H1 (cell line): ENCODE results near the gene IGSF9. TPM values are rescaled to one million over a fixed set of nuclear protein-coding genes. Genes with fewer than 3 reads are reported as not detected.

ENCODE experiments used
- ASH2L ChIP-seq: fragments of 200-600, 300-600 bp; sonication (generic); IDR thresholded peaks from one replicate; pipeline ENCODE4 v1.7.1; 2017; ENCODE audit warnings: low read length
- ATF3 ChIP-seq: IDR thresholded peaks from 2 replicates; pipeline ENCODE4 v1.6.1; 2011; ENCODE audit warnings: low read depth, mild to moderate bottlenecking, low read length; ENCODE audit not compliant: insufficient read depth
- CBX5 ChIP-seq: fragments of 300-800, 300-1000 bp; sonication (generic); IDR thresholded peaks from 2 replicates; pipeline ENCODE4 v1.7.1; 2016; ENCODE audit warnings: antibody characterized with exemption, low read length, low read depth
- KDM1A ChIP-seq: fragments of 200-600, 300-600 bp; sonication (generic); IDR thresholded peaks from 2 replicates; pipeline ENCODE4 v1.7.1; 2016; ENCODE audit warnings: mild to moderate bottlenecking, low read length, borderline replicate concordance
- KDM5A ChIP-seq: fragments of 200-600 bp; IDR thresholded peaks from 2 replicates; pipeline ENCODE4 v1.7.1; 2012; ENCODE audit warnings: mild to moderate bottlenecking, low read length, inconsistent platforms, mixed read lengths
- NRF1 ChIP-seq: IDR thresholded peaks from 2 replicates; pipeline ENCODE4 v1.6.1; 2011; ENCODE audit warnings: mild to moderate bottlenecking, low read depth, low read length, improper control_type of control experiment
- PHF8 ChIP-seq: fragments of 200-600 bp; sonication (generic); conservative IDR thresholded peaks from 2 replicates; pipeline ENCODE4 v1.7.1; 2012; ENCODE audit warnings: low read depth, mild to moderate bottlenecking, inconsistent platforms, low read length, moderate library complexity
- RAD21 ChIP-seq, 2 experiments: IDR thresholded peaks in 1 of 2; conservative IDR thresholded peaks in 1 of 2; 2 replicates each; pipeline ENCODE4 v1.6.1; 2011; ENCODE audit warnings: low read depth in 2 of 2, low read length in 2 of 2, improper control_type of control experiment in 1 of 2, inconsistent platforms in 1 of 2, mild to moderate bottlenecking in 1 of 2, moderate library complexity in 1 of 2
- RNF2 ChIP-seq: fragments of 200-900, 300-1000 bp; sonication (generic); IDR thresholded peaks from 2 replicates; pipeline ENCODE4 v1.7.1; 2016; ENCODE audit warnings: borderline replicate concordance, low read depth, mild to moderate bottlenecking, antibody characterized with exemption, low read length; ENCODE audit not compliant: poor library complexity, severe bottlenecking; ENCODE audit errors: missing control alignments
- RXRA ChIP-seq: IDR thresholded peaks from 2 replicates; pipeline ENCODE4 v1.6.1; 2011; ENCODE audit warnings: low read depth, mild to moderate bottlenecking, low read length, moderate library complexity; ENCODE audit not compliant: insufficient read depth
- SP4 ChIP-seq: IDR thresholded peaks from 2 replicates; pipeline ENCODE4 v1.6.1; 2012; ENCODE audit warnings: low read length, inconsistent platforms
- TAF1 ChIP-seq: IDR thresholded peaks from 2 replicates; pipeline ENCODE4 v1.6.1; 2011; ENCODE audit warnings: mild to moderate bottlenecking, low read depth, low read length
- TEAD4 ChIP-seq: IDR thresholded peaks from 2 replicates; pipeline ENCODE4 v1.6.1; 2012; ENCODE audit warnings: low read depth, low read length, inconsistent platforms, mixed read lengths
- USF2 ChIP-seq: IDR thresholded peaks from 2 replicates; pipeline ENCODE4 v1.6.1; 2011; ENCODE audit warnings: low read length, improper control_type of control experiment
- YY1 ChIP-seq: IDR thresholded peaks from 2 replicates; pipeline ENCODE4 v1.6.1; 2011; ENCODE audit warnings: low read depth, mild to moderate bottlenecking, low read length
- polyA plus RNA-seq, 7 experiments: library from polyadenylated mRNA; depleted of rRNA in 3 of 7; stranded (reverse) in 5 of 7; unstranded in 2 of 7; fragments of >200 nt in 5 of 7; fragments of 200-250 nt in 2 of 7; gene quantifications; 1 replicate in 5 of 7; 2 replicates in 1 of 7; 4 replicates in 1 of 7; pipeline versions ENCODE4 v1.2.1 to v1.2.3, GENCODE V29; 2011 to 2013; ENCODE audit warnings: missing spikeins in 2 of 7, mixed read lengths in 2 of 7
- total RNA-seq: library from RNA; stranded (reverse); fragmentation: NEBNext Ultra II Directional; extraction: Animal tissue kit (Norgen Biotek cat#: 25700); gene quantifications from 2 replicates; pipeline ENCODE4 v1.2.1, GENCODE V29; 2021

IGSF9 gene
- total and polyA plus RNA-seq, 2 of the 8 experiments (the other 6 are each of a cell fraction or from before 2014, with no cell fraction given) = 10.9 to 28.1 TPM

GRCh38 chr1:159945483-159946241 lies at the start of gene IGSF9 (continued):
- TF ChIP-seq TEAD4 = no peak; the same call in 1 of the 2 replicates
- TF ChIP-seq TAF1 = peak; percentile 35; the same call in 1 of the 2 replicates
- peak; percentile 82; the same call in 1 of the 2 replicates for TF ChIP-seq PHF8
- TF ChIP-seq CBX5 = no peak
- no peak for TF ChIP-seq RNF2
- no peak for TF ChIP-seq RXRA
- TF ChIP-seq KDM1A = no peak
- peak; percentile 86 for TF ChIP-seq ASH2L
- no peak for TF ChIP-seq ATF3
- no peak for TF ChIP-seq NRF1
- TF ChIP-seq SP4 = no peak
- TF ChIP-seq KDM5A = no peak
- peak; percentile 37 to 44; a peak in 3 of 4 replicates for TF ChIP-seq RAD21 (IDR thresholded peaks at IDR 0.05 in 1 of 2, conservative IDR thresholded peaks at IDR 0.05 in 1 of 2; ENCODE audit: low read depth in 2 of 2, low read length in 2 of 2)
- no peak for TF ChIP-seq YY1
- TF ChIP-seq USF2 = no peak; the same call in 1 of the 2 replicates
